ENCODE data around the gene SLC35F3. TPM values are rescaled to one million over a fixed set of nuclear protein-coding genes. Genes with fewer than 3 reads are reported as not detected.

Gene SLC35F3
- total and polyA plus RNA-seq, 2 experiments from 2014 or later: 1.0 to 3.2 TPM

GRCh38 chr1:234226113-234226818 is 321.8 kb downstream of the SLC35F3 start:
- H4K20me1 ChIP-seq (replicated peaks; ENCODE audit: insufficient read depth): no peaks in the 10 kb centered on the region
- ATAC-seq (peak; percentile 69), DNase-seq (ENCODE audit: low spot score) (peak; percentile 63)
- H3K36me3 ChIP-seq (ENCODE audit: insufficient read depth): no peaks in the 10 kb centered on the region
- no peaks in the 10 kb centered on the region for H3K9me2 ChIP-seq (ENCODE audit: insufficient read depth)
- no peak overlapping the region for H3K4me3 ChIP-seq
- no peaks in the 10 kb centered on the region for H3F3A ChIP-seq (replicated peaks; ENCODE audit: low read depth)
- peaks cover 36% of the 10 kb centered on the region for H3K4me1 Mint-ChIP-seq
- H3K27ac ChIP-seq (ENCODE audit: low read depth): no peak overlapping the region
- H2AFZ ChIP-seq: no peak overlapping the region
- H3K4me3 Mint-ChIP-seq: peak overlapping the region; percentile 14; the same call in 1 of the 3 replicates
- H3K27me3 Mint-ChIP-seq (ENCODE audit: insufficient read depth, low read depth, poor library complexity): peaks cover 5% of the 10 kb centered on the region
- no peaks in the 10 kb centered on the region for H3K27me3 ChIP-seq (ENCODE audit: insufficient read depth)
- H3K36me3 Mint-ChIP-seq (ENCODE audit: low read depth): no peaks in the 10 kb centered on the region
- TF ChIP-seq JUNB (IDR thresholded peaks at IDR 0.05; ENCODE audit: unreplicated experiment): no peak
- TF ChIP-seq CREB1 (CRISPR knock-in tag; IDR thresholded peaks at IDR 0.05; ENCODE audit: low read depth): peak; percentile 61; the same call in 1 of the 2 replicates
- TF ChIP-seq, protein P1, sequence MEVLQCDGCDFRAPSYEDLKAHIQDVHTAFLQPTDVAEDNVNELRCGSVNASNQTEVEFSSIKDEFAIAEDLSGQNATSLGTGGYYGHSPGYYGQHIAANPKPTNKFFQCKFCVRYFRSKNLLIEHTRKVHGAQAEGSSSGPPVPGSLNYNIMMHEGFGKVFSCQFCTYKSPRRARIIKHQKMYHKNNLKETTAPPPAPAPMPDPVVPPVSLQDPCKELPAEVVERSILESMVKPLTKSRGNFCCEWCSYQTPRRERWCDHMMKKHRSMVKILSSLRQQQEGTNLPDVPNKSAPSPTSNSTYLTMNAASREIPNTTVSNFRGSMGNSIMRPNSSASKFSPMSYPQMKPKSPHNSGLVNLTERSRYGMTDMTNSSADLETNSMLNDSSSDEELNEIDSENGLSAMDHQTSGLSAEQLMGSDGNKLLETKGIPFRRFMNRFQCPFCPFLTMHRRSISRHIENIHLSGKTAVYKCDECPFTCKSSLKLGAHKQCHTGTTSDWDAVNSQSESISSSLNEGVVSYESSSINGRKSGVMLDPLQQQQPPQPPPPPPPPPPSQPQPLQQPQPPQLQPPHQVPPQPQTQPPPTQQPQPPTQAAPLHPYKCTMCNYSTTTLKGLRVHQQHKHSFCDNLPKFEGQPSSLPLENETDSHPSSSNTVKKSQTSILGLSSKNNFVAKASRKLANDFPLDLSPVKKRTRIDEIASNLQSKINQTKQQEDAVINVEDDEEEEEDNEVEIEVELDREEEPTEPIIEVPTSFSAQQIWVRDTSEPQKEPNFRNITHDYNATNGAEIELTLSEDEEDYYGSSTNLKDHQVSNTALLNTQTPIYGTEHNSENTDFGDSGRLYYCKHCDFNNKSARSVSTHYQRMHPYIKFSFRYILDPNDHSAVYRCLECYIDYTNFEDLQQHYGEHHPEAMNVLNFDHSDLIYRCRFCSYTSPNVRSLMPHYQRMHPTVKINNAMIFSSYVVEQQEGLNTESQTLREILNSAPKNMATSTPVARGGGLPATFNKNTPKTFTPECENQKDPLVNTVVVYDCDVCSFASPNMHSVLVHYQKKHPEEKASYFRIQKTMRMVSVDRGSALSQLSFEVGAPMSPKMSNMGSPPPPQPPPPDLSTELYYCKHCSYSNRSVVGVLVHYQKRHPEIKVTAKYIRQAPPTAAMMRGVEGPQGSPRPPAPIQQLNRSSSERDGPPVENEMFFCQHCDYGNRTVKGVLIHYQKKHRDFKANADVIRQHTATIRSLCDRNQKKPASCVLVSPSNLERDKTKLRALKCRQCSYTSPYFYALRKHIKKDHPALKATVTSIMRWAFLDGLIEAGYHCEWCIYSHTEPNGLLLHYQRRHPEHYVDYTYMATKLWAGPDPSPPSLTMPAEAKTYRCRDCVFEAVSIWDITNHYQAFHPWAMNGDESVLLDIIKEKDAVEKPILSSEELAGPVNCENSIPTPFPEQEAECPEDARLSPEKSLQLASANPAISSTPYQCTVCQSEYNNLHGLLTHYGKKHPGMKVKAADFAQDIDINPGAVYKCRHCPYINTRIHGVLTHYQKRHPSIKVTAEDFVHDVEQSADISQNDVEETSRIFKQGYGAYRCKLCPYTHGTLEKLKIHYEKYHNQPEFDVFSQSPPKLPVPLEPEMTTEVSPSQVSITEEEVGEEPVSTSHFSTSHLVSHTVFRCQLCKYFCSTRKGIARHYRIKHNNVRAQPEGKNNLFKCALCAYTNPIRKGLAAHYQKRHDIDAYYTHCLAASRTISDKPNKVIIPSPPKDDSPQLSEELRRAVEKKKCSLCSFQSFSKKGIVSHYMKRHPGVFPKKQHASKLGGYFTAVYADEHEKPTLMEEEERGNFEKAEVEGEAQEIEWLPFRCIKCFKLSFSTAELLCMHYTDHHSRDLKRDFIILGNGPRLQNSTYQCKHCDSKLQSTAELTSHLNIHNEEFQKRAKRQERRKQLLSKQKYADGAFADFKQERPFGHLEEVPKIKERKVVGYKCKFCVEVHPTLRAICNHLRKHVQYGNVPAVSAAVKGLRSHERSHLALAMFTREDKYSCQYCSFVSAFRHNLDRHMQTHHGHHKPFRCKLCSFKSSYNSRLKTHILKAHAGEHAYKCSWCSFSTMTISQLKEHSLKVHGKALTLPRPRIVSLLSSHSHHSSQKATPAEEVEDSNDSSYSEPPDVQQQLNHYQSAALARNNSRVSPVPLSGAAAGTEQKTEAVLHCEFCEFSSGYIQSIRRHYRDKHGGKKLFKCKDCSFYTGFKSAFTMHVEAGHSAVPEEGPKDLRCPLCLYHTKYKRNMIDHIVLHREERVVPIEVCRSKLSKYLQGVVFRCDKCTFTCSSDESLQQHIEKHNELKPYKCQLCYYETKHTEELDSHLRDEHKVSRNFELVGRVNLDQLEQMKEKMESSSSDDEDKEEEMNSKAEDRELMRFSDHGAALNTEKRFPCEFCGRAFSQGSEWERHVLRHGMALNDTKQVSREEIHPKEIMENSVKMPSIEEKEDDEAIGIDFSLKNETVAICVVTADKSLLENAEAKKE (CRISPR knock-in tag; IDR thresholded peaks at IDR 0.05): peak; percentile 40; the same call in 1 of the 2 replicates
- TF ChIP-seq CTCF (conservative IDR thresholded peaks at IDR 0.05; ENCODE audit: low read depth in 2 of 2): no peak
- TF ChIP-seq NANOG (IDR thresholded peaks at IDR 0.05; ENCODE audit: borderline replicate concordance): peak; percentile 93
- H3K27ac Mint-ChIP-seq: no peak overlapping the region
- H3K4me2 ChIP-seq: peak overlapping the region; percentile 10; the same call in 1 of the 2 replicates
- H3K79me2 ChIP-seq (replicated peaks; ENCODE audit: insufficient read depth): no peaks in the 10 kb centered on the region
- peaks cover 20% of the 10 kb centered on the region for H3K4me1 ChIP-seq (ENCODE audit: insufficient read depth)
- H3K9me3 Mint-ChIP-seq: no peaks in the 10 kb centered on the region
